HCT116 (cell line): Measurements from ENCODE around the gene GPR45.

Experiments used
- ATF3 ChIP-seq: IDR thresholded peaks from 2 replicates; pipeline ENCODE4 v1.6.1; 2012
- CTCF ChIP-seq, 3 experiments: fragments of 200-600 bp in 1 of 3; sonication (generic) in 1 of 3; IDR thresholded peaks in 2 of 3; conservative IDR thresholded peaks in 1 of 3; 2 replicates each; pipeline ENCODE4 v1.5.1; 2012 to 2017; ENCODE audit warnings: low read depth in 2 of 3, low read length in 2 of 3, antibody characterized with exemption in 1 of 3, borderline replicate concordance in 1 of 3, control low read depth in 1 of 3, mild to moderate bottlenecking in 1 of 3, mixed read lengths in 1 of 3, mixed run types in 1 of 3, moderate library complexity in 1 of 3; ENCODE audit not compliant: insufficient read depth in 1 of 3
- EGR1 ChIP-seq: IDR thresholded peaks from 2 replicates; pipeline ENCODE4 v1.6.1; 2012; ENCODE audit warnings: low read depth
- EZH2 ChIP-seq: fragments of 200-600 bp; sonication (generic); IDR thresholded peaks from 2 replicates; pipeline ENCODE4 v1.6.1; 2017; ENCODE audit warnings: antibody characterized with exemption, mixed run types
- EZH2phosphoT487 ChIP-seq: fragments of 200-600 bp; IDR thresholded peaks from 2 replicates; pipeline ENCODE4 v1.6.1; 2018; ENCODE audit warnings: antibody characterized with exemption, borderline replicate concordance
- POLR2A ChIP-seq: IDR thresholded peaks from 2 replicates; pipeline ENCODE4 v1.7.0; 2011; ENCODE audit warnings: borderline replicate concordance; ENCODE audit not compliant: insufficient read depth, insufficient read length; ENCODE audit errors: extremely low read depth
- POLR2AphosphoS5 ChIP-seq: IDR thresholded peaks from 2 replicates; pipeline ENCODE4 v1.6.1; 2011; ENCODE audit warnings: mild to moderate bottlenecking, low read depth, low read length, moderate library complexity
- SP1 ChIP-seq: IDR thresholded peaks from 2 replicates; pipeline ENCODE4 v1.6.1; 2012; ENCODE audit warnings: low read depth
- TCF7L2 ChIP-seq: IDR thresholded peaks from 2 replicates; pipeline ENCODE4 v1.7.0; 2011; ENCODE audit warnings: borderline replicate concordance, inconsistent platforms; ENCODE audit not compliant: insufficient read depth, insufficient read length; ENCODE audit errors: extremely low read depth
- YY1 ChIP-seq: IDR thresholded peaks from 2 replicates; pipeline ENCODE4 v1.6.1; 2011; ENCODE audit warnings: low read length, low read depth, moderate library complexity, mild to moderate bottlenecking; ENCODE audit not compliant: insufficient replicate concordance; ENCODE audit errors: extremely low read depth
- ZNF274 ChIP-seq: fragments of 200-500 bp; sonication (Bioruptor generic); IDR thresholded peaks from 2 replicates; pipeline ENCODE4 v1.6.1; 2014; ENCODE audit warnings: mild to moderate bottlenecking, low read depth, low read length, inconsistent platforms
- TF ChIP-seq, protein P1 (sequence below): IDR thresholded peaks from 2 replicates; pipeline ENCODE4 v1.6.1; 2012
- TF ChIP-seq, protein P2 (sequence below): IDR thresholded peaks from 2 replicates; pipeline ENCODE4 v1.6.1; 2011; ENCODE audit warnings: mild to moderate bottlenecking, low read length, moderate library complexity; ENCODE audit not compliant: insufficient replicate concordance; ENCODE audit errors: extremely low read depth

DNA sequence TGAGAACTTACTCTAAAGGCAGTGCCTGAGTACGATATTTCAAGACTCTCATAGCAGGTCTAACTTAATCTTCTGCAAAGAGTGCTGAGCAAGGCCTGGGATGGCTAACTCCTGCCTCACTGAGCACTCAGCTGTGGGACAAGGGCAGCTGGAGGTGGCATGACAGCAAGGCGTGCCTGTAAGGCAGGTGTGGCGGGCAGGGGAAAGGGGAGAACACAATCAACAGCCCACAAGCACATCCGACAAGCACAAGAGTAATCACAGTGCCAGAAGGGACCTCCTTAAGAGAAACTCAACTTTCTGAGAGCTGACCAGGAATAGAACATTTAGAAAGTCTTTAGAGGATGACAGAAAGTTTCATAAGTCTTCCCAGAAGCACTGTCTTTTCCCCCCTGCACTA is 42.0 kb downstream of the GPR45 start:
- TF ChIP-seq, protein P1, sequence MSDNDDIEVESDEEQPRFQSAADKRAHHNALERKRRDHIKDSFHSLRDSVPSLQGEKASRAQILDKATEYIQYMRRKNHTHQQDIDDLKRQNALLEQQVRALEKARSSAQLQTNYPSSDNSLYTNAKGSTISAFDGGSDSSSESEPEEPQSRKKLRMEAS, result no peak
- TF ChIP-seq CTCF (IDR thresholded peaks at IDR 0.05 in 2 of 3, conservative IDR thresholded peaks at IDR 0.05 in 1 of 3; ENCODE audit: borderline replicate concordance in 1 of 3, insufficient read depth in 1 of 3, low read depth in 2 of 3, low read length in 2 of 3) (no peak), EGR1 (no peak), POLR2A (no peak), EZH2phosphoT487 (no peak), TCF7L2 (no peak), EZH2 (no peak), POLR2AphosphoS5 (no peak), ATF3 (no peak), YY1 (no peak), ZNF274 (no peak), SP1 (no peak)
- TF ChIP-seq, protein P2, sequence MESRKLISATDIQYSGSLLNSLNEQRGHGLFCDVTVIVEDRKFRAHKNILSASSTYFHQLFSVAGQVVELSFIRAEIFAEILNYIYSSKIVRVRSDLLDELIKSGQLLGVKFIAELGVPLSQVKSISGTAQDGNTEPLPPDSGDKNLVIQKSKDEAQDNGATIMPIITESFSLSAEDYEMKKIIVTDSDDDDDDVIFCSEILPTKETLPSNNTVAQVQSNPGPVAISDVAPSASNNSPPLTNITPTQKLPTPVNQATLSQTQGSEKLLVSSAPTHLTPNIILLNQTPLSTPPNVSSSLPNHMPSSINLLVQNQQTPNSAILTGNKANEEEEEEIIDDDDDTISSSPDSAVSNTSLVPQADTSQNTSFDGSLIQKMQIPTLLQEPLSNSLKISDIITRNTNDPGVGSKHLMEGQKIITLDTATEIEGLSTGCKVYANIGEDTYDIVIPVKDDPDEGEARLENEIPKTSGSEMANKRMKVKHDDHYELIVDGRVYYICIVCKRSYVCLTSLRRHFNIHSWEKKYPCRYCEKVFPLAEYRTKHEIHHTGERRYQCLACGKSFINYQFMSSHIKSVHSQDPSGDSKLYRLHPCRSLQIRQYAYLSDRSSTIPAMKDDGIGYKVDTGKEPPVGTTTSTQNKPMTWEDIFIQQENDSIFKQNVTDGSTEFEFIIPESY, result no peak
